Keratinocyte (primary cell): ENCODE measurements around the gene PFKP. TPM values are rescaled to one million over a fixed set of nuclear protein-coding genes. Genes with fewer than 3 reads are reported as not detected.

ENCODE experiments used
- DNase-seq: peaks from one replicate; pipeline ENCODE4 v3.0.0-alpha.2; 2011; ENCODE audit warnings: low read depth, missing footprints, low spot score
- FAIRE-seq: peaks from 2 replicates; lab custom pipeline; 2011; peaks lifted over from hg19 to GRCh38; lab: Jason Lieb, UNC
- H2AFZ ChIP-seq: 2 replicates; pipeline ENCODE4 v1.6.0; 2012; ENCODE audit warnings: low read length, control low read depth, inconsistent platforms; ENCODE audit not compliant: control insufficient read depth
- H3K27ac ChIP-seq: 2 replicates; pipeline ENCODE4 v1.5.1; 2011; ENCODE audit warnings: low read length; ENCODE audit not compliant: control insufficient read depth, insufficient read depth
- H3K27me3 ChIP-seq: 3 replicates; pipeline ENCODE4 v1.6.0; 2011; ENCODE audit warnings: low read length; ENCODE audit not compliant: control insufficient read depth, insufficient read depth; ENCODE audit errors: extremely low read depth
- H3K36me3 ChIP-seq, 2 experiments: 2 replicates in 1 of 2; 3 replicates in 1 of 2; pipeline ENCODE4 v1.5.1; 2011; ENCODE audit warnings: low read length in 2 of 2, mild to moderate bottlenecking in 1 of 2; ENCODE audit not compliant: control insufficient read depth in 2 of 2, insufficient read depth in 2 of 2; ENCODE audit errors: extremely low read depth in 1 of 2
- H3K4me1 ChIP-seq: 3 replicates; pipeline ENCODE4 v1.5.1; 2011; ENCODE audit warnings: low read length; ENCODE audit not compliant: control insufficient read depth, insufficient read depth; ENCODE audit errors: extremely low read depth
- H3K4me2 ChIP-seq: 3 replicates; pipeline ENCODE4 v1.6.0; 2011; ENCODE audit warnings: low read depth, low read length; ENCODE audit not compliant: control insufficient read depth, insufficient read depth; ENCODE audit errors: extremely low read depth
- H3K4me3 ChIP-seq, 3 experiments: fragments of 200-600 bp in 1 of 3; sonication (generic) in 1 of 3; 2 replicates in 2 of 3; 3 replicates in 1 of 3; pipeline ENCODE4 v1.5.1; 2011 to 2016; ENCODE audit warnings: low read length in 3 of 3, mild to moderate bottlenecking in 3 of 3, control low read depth in 2 of 3, inconsistent platforms in 1 of 3, low read depth in 1 of 3, mixed read lengths in 1 of 3, mixed run types in 1 of 3, moderate library complexity in 1 of 3; ENCODE audit not compliant: control insufficient read depth in 2 of 3, insufficient read depth in 2 of 3; ENCODE audit errors: extremely low read depth in 1 of 3
- H3K79me2 ChIP-seq: 2 replicates; pipeline ENCODE4 v1.6.0; 2012; ENCODE audit warnings: low read length; ENCODE audit not compliant: control insufficient read depth, insufficient read depth
- H3K9ac ChIP-seq: 3 replicates; pipeline ENCODE4 v1.6.0; 2011; ENCODE audit warnings: low read length; ENCODE audit not compliant: control insufficient read depth, insufficient read depth; ENCODE audit errors: extremely low read depth
- H3K9me1 ChIP-seq: 3 replicates; pipeline ENCODE4 v1.6.0; 2011; ENCODE audit warnings: low read length; ENCODE audit not compliant: control insufficient read depth, insufficient read depth; ENCODE audit errors: extremely low read depth
- H3K9me3 ChIP-seq: 2 replicates; pipeline ENCODE4 v1.5.1; 2012; ENCODE audit warnings: low read depth, low read length; ENCODE audit not compliant: control insufficient read depth
- H4K20me1 ChIP-seq: 3 replicates; pipeline ENCODE4 v1.6.0; 2011; ENCODE audit warnings: low read length; ENCODE audit not compliant: control insufficient read depth, insufficient read depth; ENCODE audit errors: extremely low read depth
- CTCF ChIP-seq, 3 experiments: IDR thresholded peaks in 1 of 3; conservative IDR thresholded peaks in 1 of 3; optimal IDR thresholded peaks in 1 of 3; 2 replicates in 2 of 3; 3 replicates in 1 of 3; pipeline versions ENCODE3 to v1.5.1; 2011; ENCODE audit warnings: low read length in 3 of 3, mild to moderate bottlenecking in 3 of 3, moderate library complexity in 2 of 3, control low read depth in 1 of 3, inconsistent platforms in 1 of 3; ENCODE audit not compliant: insufficient read depth in 2 of 3; ENCODE audit errors: extremely low read depth in 1 of 3
- EZH2 ChIP-seq: IDR thresholded peaks from one replicate; pipeline ENCODE4 v1.6.1; 2012; ENCODE audit warnings: inconsistent platforms, mild to moderate bottlenecking, low read length, moderate library complexity
- dilution Hi-C: fragments of 300-500 bp; cut with MboI; formaldehyde crosslinking; loops from one replicate; pipeline ENCODE4 v1.7.0; 2020; ENCODE audit warnings: low sequenced_read_pairs; ENCODE audit not compliant: extremely low pct_ligation_motif_present
- polyA plus RNA-seq, 5 experiments: library from polyadenylated mRNA; depleted of rRNA in 3 of 5; stranded (reverse) in 3 of 5; stranded (forward) in 1 of 5; unstranded in 1 of 5; fragments of >200 nt; gene quantifications; 1 replicate in 1 of 5; 2 replicates in 3 of 5; 3 replicates in 1 of 5; pipeline versions ENCODE4 v1.2.1 to v1.2.3, GENCODE V29; 2011 to 2012; ENCODE audit warnings: missing spikeins in 2 of 5, low read depth in 1 of 5, low replicate concordance in 1 of 5

The PFKP gene
- polyA plus RNA-seq, 1 donor (not counting 4 experiments of a cell fraction or from before 2014, with no cell fraction given), result 117 TPM

- H3K4me3 ChIP-seq, result no peak overlapping the region
- H3K27me3 ChIP-seq, result no peaks in the 10 kb centered on the region
- FAIRE-seq (no peak), DNase-seq (no peak)
- H3K4me1 ChIP-seq, result peaks cover 24% of the 10 kb centered on the region
- no peak overlapping the region for H3K4me2 ChIP-seq
- H3K27ac ChIP-seq, result no peak overlapping the region
- TF ChIP-seq CTCF (optimal IDR thresholded peaks at IDR 0.05 in 1 of 3, IDR thresholded peaks at IDR 0.05 in 1 of 3, conservative IDR thresholded peaks at IDR 0.05 in 1 of 3; ENCODE audit: extremely low read depth in 1 of 3, insufficient read depth in 2 of 3, low read length in 3 of 3), result no peak
- H3K9ac ChIP-seq, result no peak overlapping the region
- peaks cover 49% of the 10 kb centered on the region for H3K79me2 ChIP-seq
- dilution Hi-C loops, result no loop called here
- H3K9me1 ChIP-seq, result no peaks in the 10 kb centered on the region
- no peak overlapping the region for H2AFZ ChIP-seq
- H4K20me1 ChIP-seq, result no peaks in the 10 kb centered on the region
- peaks cover 27 to 36% of the 10 kb centered on the region in 2 experiments for H3K36me3 ChIP-seq
- no peaks in the 10 kb centered on the region for H3K9me3 ChIP-seq
Observed at GRCh38 chr10:3100093-3100792, 32.9 kb downstream of the PFKP start.

- no peak for FAIRE-seq
- H3K79me2 ChIP-seq, result peaks cover 49% of the 10 kb centered on the region
Observed at GRCh38 chr10:3100856-3101640, 33.7 kb downstream of the PFKP start.

More at GRCh38 chr10:3100856-3101640, 33.7 kb downstream of the PFKP start:
- dilution Hi-C loops, result no loop called here
- Histone ChIP-seq H3K9me3 (no peaks in the 10 kb centered on the region), H4K20me1 (no peaks in the 10 kb centered on the region), H3K9me1 (no peaks in the 10 kb centered on the region), H3K9ac (no peak overlapping the region), H3K4me3 (no peak overlapping the region), H3K4me2 (no peak overlapping the region), H2AFZ (no peak overlapping the region), H3K27ac (no peak overlapping the region), H3K27me3 (no peaks in the 10 kb centered on the region), H3K36me3 (peaks cover 27 to 40% of the 10 kb centered on the region in 2 experiments), H3K4me1 (peaks cover 19% of the 10 kb centered on the region)
- TF ChIP-seq EZH2 (no peak), CTCF (optimal IDR thresholded peaks at IDR 0.05 in 1 of 3, IDR thresholded peaks at IDR 0.05 in 1 of 3, conservative IDR thresholded peaks at IDR 0.05 in 1 of 3; ENCODE audit: extremely low read depth in 1 of 3, insufficient read depth in 2 of 3, low read length in 3 of 3) (no peak)
- no peak for DNase-seq
